ENCODE data around the gene TPST2. TPM values are rescaled to one million over a fixed set of nuclear protein-coding genes. Genes with fewer than 3 reads are reported as not detected.

TPST2 gene
- polyA plus RNA-seq, 2 of the 4 experiments (the other 2 are of a cell fraction) = 10.3 to 10.5 TPM

GRCh38 chr22:26563022-26563421 is 26.9 kb downstream of the TPST2 start:
- FAIRE-seq (no peak), ATAC-seq (no peak; a peak in 1 of 6 replicates), DNase-seq (ENCODE audit: low read depth in 1 of 2, low spot score in 1 of 2) (peak in 1 of 2 experiments; percentile 13)
- ChIA-PET POLR2A (interaction anchor here (0.7 kb wide), 1 partner anchor 15 kb away, joined by 3 read pairs; no protein-coding TSS in a partner anchor), CTCF (interaction anchor here (1.1 kb wide), 1 partner anchor 8 kb away, joined by 3 read pairs; no protein-coding TSS in a partner anchor)
- H3K9me3 ChIP-seq = no peaks in the 10 kb centered on the region
- H3K27ac ChIP-seq = no peak overlapping the region
- H3K4me3 ChIP-seq = no peak overlapping the region
- WGBS (ENCODE audit: missing lambda C conversion rate) = 74% methylated on average over 5 of the region's 5 CpGs
- TF ChIP-seq MAZ (IDR thresholded peaks at IDR 0.05; ENCODE audit: borderline replicate concordance, low read depth, low read length) (no peak), SMC3 (IDR thresholded peaks at IDR 0.05) (0 out of 3 replicates have a peak, but pooled peaks have one; percentile 11), NFE2L2 (conservative IDR thresholded peaks at IDR 0.05; ENCODE audit: low read length) (no peak), RAD21 (conservative IDR thresholded peaks at IDR 0.05 in 1 of 2, IDR thresholded peaks at IDR 0.05 in 1 of 2) (peak in 1 of 2 experiments; percentile 38; a peak in 3 of 5 replicates)
- no peak overlapping the region for H3K4me2 ChIP-seq
- no peaks in the 10 kb centered on the region for H3K4me1 ChIP-seq

GRCh38 chr22:26561756-26562417 is 28.0 kb downstream of the TPST2 start:
- POLR2A ChIA-PET = no interaction called here
- CTCF ChIA-PET = no interaction called here
- DNase-seq (ENCODE audit: low read depth in 1 of 2, low spot score in 1 of 2) = no peak
- no peak overlapping the region for H3K4me3 ChIP-seq
- no peak for FAIRE-seq
- WGBS (ENCODE audit: missing lambda C conversion rate) = 65% methylated on average over 5 of the region's 9 CpGs
- TF ChIP-seq ZFP36 (IDR thresholded peaks at IDR 0.05; ENCODE audit: borderline replicate concordance, partially characterized antibody) = peak; percentile 27
- no peak for TF ChIP-seq POLR2A (IDR thresholded peaks at IDR 0.05; ENCODE audit: low read length)
- no peaks in the 10 kb centered on the region for H3K4me1 ChIP-seq
- ATAC-seq = no peak
- H3K4me2 ChIP-seq = no peak overlapping the region
- no peak overlapping the region for H3K27ac ChIP-seq
- no peaks in the 10 kb centered on the region for H3K9me3 ChIP-seq

GRCh38 chr22:26559961-26560575 is 29.9 kb downstream of the TPST2 start:
- TF ChIP-seq MAZ (IDR thresholded peaks at IDR 0.05; ENCODE audit: borderline replicate concordance, low read depth, low read length) (no peak), HDAC2 (IDR thresholded peaks at IDR 0.05) (no peak), CBX8 (IDR thresholded peaks at IDR 0.05) (no peak), TFCP2L1 (CRISPR knock-in tag; IDR thresholded peaks at IDR 0.05) (no peak), CHD4 (IDR thresholded peaks at IDR 0.05; ENCODE audit: borderline replicate concordance) (no peak), HOXB13 (CRISPR knock-in tag; IDR thresholded peaks at IDR 0.05; ENCODE audit: low read depth) (no peak), NPAS2 (CRISPR knock-in tag; IDR thresholded peaks at IDR 0.05; ENCODE audit: borderline replicate concordance) (no peak), REST (IDR thresholded peaks at IDR 0.05) (no peak), EP300 (IDR thresholded peaks at IDR 0.05) (no peak), BCL3 (IDR thresholded peaks at IDR 0.05) (no peak), EHMT2 (IDR thresholded peaks at IDR 0.05; ENCODE audit: low read depth) (no peak), FOSB (CRISPR knock-in tag; IDR thresholded peaks at IDR 0.05) (no peak), RCOR1 (IDR thresholded peaks at IDR 0.05; ENCODE audit: low read depth, low read length) (no peak), HEYL (CRISPR knock-in tag; IDR thresholded peaks at IDR 0.05) (no peak), SREBF2 (IDR thresholded peaks at IDR 0.05) (no peak), ZSCAN20 (CRISPR knock-in tag; IDR thresholded peaks at IDR 0.05) (no peak), ZNF302 (CRISPR knock-in tag; IDR thresholded peaks at IDR 0.05) (no peak)
- Histone ChIP-seq H3K9me3 (no peaks in the 10 kb centered on the region), H3K4me1 (no peaks in the 10 kb centered on the region), H3K4me2 (no peak overlapping the region), H3K27ac (no peak overlapping the region), H3K4me3 (no peak overlapping the region)
- WGBS (ENCODE audit: missing lambda C conversion rate) = 93% methylated on average over 13 of the region's 13 CpGs
- ATAC-seq (no peak), FAIRE-seq (no peak), DNase-seq (ENCODE audit: low read depth in 1 of 2, low spot score in 1 of 2) (no peak)
- CTCF ChIA-PET = no interaction called here
- POLR2A ChIA-PET = no interaction called here
